Suprapubic skin (tissue), 4 donors: ENCODE measurements around the gene PTK7. TPM values are rescaled to one million over a fixed set of nuclear protein-coding genes. Genes with fewer than 3 reads are reported as not detected.

ENCODE experiments used
- DNase-seq, 2 donors: peaks; one replicate each; pipeline ENCODE4 v3.0.0-alpha.2; 2019; ENCODE audit warnings: low spot score in 2 of 2
- H3K27ac ChIP-seq: fragments of 200-600 bp; sonication (generic); one replicate; pipeline ENCODE4 v1.5.1; 2019
- H3K27me3 ChIP-seq: fragments of 200-600 bp; sonication (generic); one replicate; pipeline ENCODE4 v1.5.1; 2019
- H3K36me3 ChIP-seq: fragments of 200-600 bp; sonication (generic); one replicate; pipeline ENCODE4 v1.5.1; 2019
- H3K4me1 ChIP-seq: fragments of 200-600 bp; sonication (generic); one replicate; pipeline ENCODE4 v1.5.1; 2019
- H3K4me3 ChIP-seq: fragments of 200-600 bp; sonication (generic); one replicate; pipeline ENCODE4 v1.5.1; 2019; ENCODE audit warnings: mild to moderate bottlenecking
- H3K9me3 ChIP-seq: fragments of 200-600 bp; sonication (generic); one replicate; pipeline ENCODE4 v1.5.1; 2019
- CTCF ChIP-seq, 2 donors: fragments of 200-600 bp in 1 of 2; fragments of 450-650 bp in 1 of 2; sonication (generic) in 1 of 2; IDR thresholded peaks; one replicate each; pipeline ENCODE4 v1.5.1; 2016 to 2019; ENCODE audit warnings: antibody characterized with exemption in 2 of 2, mild to moderate bottlenecking in 1 of 2, moderate library complexity in 1 of 2
- EP300 ChIP-seq: sonication (generic); formaldehyde crosslinking; IDR thresholded peaks from one replicate; pipeline ENCODE4 v1.6.1; 2017; ENCODE audit warnings: antibody characterized with exemption
- POLR2A ChIP-seq, 2 donors: fragments of 450-650 bp; IDR thresholded peaks; one replicate each; pipeline ENCODE4 v1.6.1; 2017; ENCODE audit warnings: antibody characterized with exemption in 2 of 2, mild to moderate bottlenecking in 2 of 2, moderate library complexity in 2 of 2
- POLR2AphosphoS5 ChIP-seq, 3 donors: sonication (generic); formaldehyde crosslinking; IDR thresholded peaks; one replicate each; pipeline ENCODE4 v1.6.1; 2017; ENCODE audit warnings: antibody characterized with exemption in 3 of 3
- WGBS: methylation state at CpG from one replicate; pipeline ENCODE4 v1.1.5; 2018; 5-methylcytosine and 5-hydroxymethylcytosine counted together
- total RNA-seq, 4 donors: library from RNA; depleted of rRNA; stranded (reverse); fragments of >200 nt; gene quantifications; one replicate each; pipeline ENCODE4 v1.1.0, GENCODE V29; 2016

PTK7 gene
- total RNA-seq, 4 donors from 2014 or later = 50.4 to 71.3 (median 66.3) TPM

- no peak for DNase-seq
- no peak for TF ChIP-seq CTCF (IDR thresholded peaks at IDR 0.05)
- TF ChIP-seq POLR2AphosphoS5 (IDR thresholded peaks at IDR 0.05) = no peak
- no peak for TF ChIP-seq POLR2A (IDR thresholded peaks at IDR 0.05)
- no peak for TF ChIP-seq EP300
- H3K36me3 ChIP-seq = peaks cover 64% of the 10 kb centered on the region
- no peaks in the 10 kb centered on the region for H3K27me3 ChIP-seq
- WGBS = 54% methylated on average over 6 of the region's 6 CpGs
- no peak overlapping the region for H3K27ac ChIP-seq
- H3K9me3 ChIP-seq = no peaks in the 10 kb centered on the region
- peaks cover 30% of the 10 kb centered on the region for H3K4me1 ChIP-seq
- no peak overlapping the region for H3K4me3 ChIP-seq
Observed at GRCh38 chr6:43189776-43190304, 113.7 kb downstream of the PTK7 start.

GRCh38 chr6:43192911-43193310 lies 116.8 kb downstream of the PTK7 start:
- Histone ChIP-seq H3K36me3 (peaks cover 67% of the 10 kb centered on the region), H3K27ac (no peak overlapping the region), H3K27me3 (no peaks in the 10 kb centered on the region), H3K9me3 (no peaks in the 10 kb centered on the region), H3K4me1 (peaks cover under 1% of the 10 kb centered on the region), H3K4me3 (no peak overlapping the region)
- peak in 1 of 2 donors; percentile 60 for DNase-seq
- 93% methylated on average over 9 of the region's 9 CpGs for WGBS
- TF ChIP-seq POLR2AphosphoS5 (IDR thresholded peaks at IDR 0.05) = no peak
- no peak for TF ChIP-seq EP300
- TF ChIP-seq CTCF (IDR thresholded peaks at IDR 0.05) = no peak
- no peak for TF ChIP-seq POLR2A (IDR thresholded peaks at IDR 0.05)

GRCh38 chr6:43193929-43194328 lies 117.8 kb downstream of the PTK7 start:
- peaks cover 65% of the 10 kb centered on the region for H3K36me3 ChIP-seq
- TF ChIP-seq POLR2A (IDR thresholded peaks at IDR 0.05) (no peak), POLR2AphosphoS5 (IDR thresholded peaks at IDR 0.05) (no peak), CTCF (IDR thresholded peaks at IDR 0.05) (no peak), EP300 (no peak)
- no peak for DNase-seq

GRCh38 chr6:43196337-43196736 lies 120.2 kb downstream of the PTK7 start:
- no peak overlapping the region for H3K4me3 ChIP-seq
- DNase-seq = no peak
- H3K36me3 ChIP-seq = peaks cover 80% of the 10 kb centered on the region
- no peaks in the 10 kb centered on the region for H3K4me1 ChIP-seq
- TF ChIP-seq EP300 (no peak), CTCF (IDR thresholded peaks at IDR 0.05) (no peak), POLR2A (IDR thresholded peaks at IDR 0.05) (no peak), POLR2AphosphoS5 (IDR thresholded peaks at IDR 0.05) (no peak)
- no peaks in the 10 kb centered on the region for H3K9me3 ChIP-seq
- 87% methylated on average over 5 of the region's 5 CpGs for WGBS
- H3K27me3 ChIP-seq = no peaks in the 10 kb centered on the region
- H3K27ac ChIP-seq = no peak overlapping the region

More at GRCh38 chr6:43193929-43194328, 117.8 kb downstream of the PTK7 start:
- Histone ChIP-seq H3K9me3 (no peaks in the 10 kb centered on the region), H3K4me3 (no peak overlapping the region), H3K27ac (no peak overlapping the region), H3K4me1 (no peaks in the 10 kb centered on the region), H3K27me3 (no peaks in the 10 kb centered on the region)
- WGBS = 91% methylated on average over 5 of the region's 5 CpGs

- H3K27ac ChIP-seq = no peak overlapping the region
- 93% methylated on average over 2 of the region's 6 CpGs for WGBS
- H3K9me3 ChIP-seq = no peaks in the 10 kb centered on the region
- peak in 1 of 2 donors; percentile 68 for DNase-seq
- no peaks in the 10 kb centered on the region for H3K4me1 ChIP-seq
- TF ChIP-seq POLR2AphosphoS5 (IDR thresholded peaks at IDR 0.05) = no peak
- TF ChIP-seq EP300 = no peak
- no peak for TF ChIP-seq POLR2A (IDR thresholded peaks at IDR 0.05)
- TF ChIP-seq CTCF (IDR thresholded peaks at IDR 0.05) = no peak
- H3K36me3 ChIP-seq = peaks cover 71% of the 10 kb centered on the region
- no peak overlapping the region for H3K4me3 ChIP-seq
- no peaks in the 10 kb centered on the region for H3K27me3 ChIP-seq
Observed at GRCh38 chr6:43199912-43200311, 123.8 kb downstream of the PTK7 start.
